ENCODE data around the gene TSTD2.

Gene TSTD2

DNA sequence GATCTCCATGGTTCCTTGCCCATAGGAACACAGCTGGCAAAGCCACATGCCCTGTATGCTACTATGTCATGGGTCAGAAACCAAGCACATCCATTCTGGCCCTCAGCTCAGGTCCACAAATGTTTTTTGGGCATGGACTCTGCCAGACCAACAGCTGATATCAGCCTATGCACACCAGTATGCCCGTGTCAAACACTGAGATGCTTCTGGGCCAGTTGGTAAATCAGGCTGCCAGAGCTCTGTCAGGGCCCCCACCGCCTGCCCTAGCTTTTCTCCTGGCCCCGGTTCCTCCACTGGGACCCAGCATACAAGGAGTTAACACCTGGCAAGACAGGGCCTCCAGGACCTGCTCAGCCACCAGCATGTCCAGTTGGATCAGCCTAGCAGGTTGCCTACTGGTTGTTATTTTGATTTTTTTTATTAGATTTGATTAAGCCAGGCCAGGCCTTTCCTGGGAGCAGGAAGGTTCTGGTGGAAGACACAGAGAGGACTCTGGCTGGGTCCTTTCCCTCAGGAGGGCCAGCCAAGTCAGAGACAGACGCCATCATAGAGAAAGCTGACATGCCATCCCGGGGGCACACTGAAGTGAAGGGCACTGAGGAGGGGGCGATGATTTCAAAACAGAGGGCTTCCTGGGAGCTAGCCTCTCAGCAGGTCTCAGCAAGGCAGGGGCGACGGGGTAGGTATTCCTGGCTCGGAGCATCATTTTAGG lies 65.8 kb downstream of the TSTD2 start:
- DNase-seq: no peak
- no peak overlapping the region for H3K4me3 ChIP-seq (ENCODE audit: low read length)
- no peaks in the 10 kb centered on the region for H3K27me3 ChIP-seq (replicated peaks; ENCODE audit: insufficient read depth, low read length)
- TF ChIP-seq, protein P1, sequence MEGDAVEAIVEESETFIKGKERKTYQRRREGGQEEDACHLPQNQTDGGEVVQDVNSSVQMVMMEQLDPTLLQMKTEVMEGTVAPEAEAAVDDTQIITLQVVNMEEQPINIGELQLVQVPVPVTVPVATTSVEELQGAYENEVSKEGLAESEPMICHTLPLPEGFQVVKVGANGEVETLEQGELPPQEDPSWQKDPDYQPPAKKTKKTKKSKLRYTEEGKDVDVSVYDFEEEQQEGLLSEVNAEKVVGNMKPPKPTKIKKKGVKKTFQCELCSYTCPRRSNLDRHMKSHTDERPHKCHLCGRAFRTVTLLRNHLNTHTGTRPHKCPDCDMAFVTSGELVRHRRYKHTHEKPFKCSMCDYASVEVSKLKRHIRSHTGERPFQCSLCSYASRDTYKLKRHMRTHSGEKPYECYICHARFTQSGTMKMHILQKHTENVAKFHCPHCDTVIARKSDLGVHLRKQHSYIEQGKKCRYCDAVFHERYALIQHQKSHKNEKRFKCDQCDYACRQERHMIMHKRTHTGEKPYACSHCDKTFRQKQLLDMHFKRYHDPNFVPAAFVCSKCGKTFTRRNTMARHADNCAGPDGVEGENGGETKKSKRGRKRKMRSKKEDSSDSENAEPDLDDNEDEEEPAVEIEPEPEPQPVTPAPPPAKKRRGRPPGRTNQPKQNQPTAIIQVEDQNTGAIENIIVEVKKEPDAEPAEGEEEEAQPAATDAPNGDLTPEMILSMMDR (IDR thresholded peaks at IDR 0.05; ENCODE audit: low read length): no peak
- no peak for TF ChIP-seq EZH2phosphoT487 (IDR thresholded peaks at IDR 0.05; ENCODE audit: low read length)
- no peak for TF ChIP-seq EZH2 (optimal IDR thresholded peaks at IDR 0.05; ENCODE audit: low read depth, low read length)
- no peak overlapping the region for H3K27ac ChIP-seq (ENCODE audit: low read length)
- H3K36me3 ChIP-seq (replicated peaks; ENCODE audit: insufficient read depth, low read length): no peaks in the 10 kb centered on the region
- no peaks in the 10 kb centered on the region for H4K20me1 ChIP-seq (ENCODE audit: insufficient read depth, low read length)
- H2AFZ ChIP-seq (ENCODE audit: low read length): no peak overlapping the region
- no peaks in the 10 kb centered on the region for H3K9me3 ChIP-seq (replicated peaks; ENCODE audit: insufficient read depth, low read length)
- no peak overlapping the region for H3K9ac ChIP-seq (ENCODE audit: low read length)
- H3K9me2 ChIP-seq (replicated peaks; ENCODE audit: insufficient read depth, low read length): no peaks in the 10 kb centered on the region
- no peak overlapping the region for H3K4me2 ChIP-seq (ENCODE audit: low read depth, low read length)
- H3K79me2 ChIP-seq (ENCODE audit: low read length): no peaks in the 10 kb centered on the region
- no peaks in the 10 kb centered on the region for H3F3A ChIP-seq (ENCODE audit: insufficient read depth, low read length)
- no peaks in the 10 kb centered on the region for H3K4me1 ChIP-seq (ENCODE audit: low read length)

DNA sequence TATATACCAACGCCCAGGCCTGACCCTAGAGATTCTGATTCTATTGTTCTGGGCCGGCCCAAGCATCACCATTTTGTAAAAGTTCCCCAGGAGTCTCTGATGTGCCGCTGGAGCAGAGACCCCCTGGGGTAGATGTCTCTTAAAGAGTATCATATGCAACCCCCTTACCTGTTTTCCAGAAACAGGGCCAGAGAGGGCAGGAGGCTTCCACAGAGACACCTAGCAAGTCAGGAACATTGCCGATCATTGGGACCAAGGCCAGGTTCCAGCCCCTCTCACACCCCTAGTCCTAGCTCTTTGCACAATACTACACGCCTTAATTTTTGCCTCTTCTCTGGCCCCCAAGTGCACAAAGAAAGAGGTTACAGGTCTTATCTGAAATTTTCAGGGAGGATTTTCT lies 67.9 kb downstream of the TSTD2 start:
- DNase-seq: no peak
- Histone ChIP-seq H3K9me2 (replicated peaks; ENCODE audit: insufficient read depth, low read length) (no peaks in the 10 kb centered on the region), H3K79me2 (ENCODE audit: low read length) (no peaks in the 10 kb centered on the region), H3K4me3 (ENCODE audit: low read length) (no peak overlapping the region), H3F3A (ENCODE audit: insufficient read depth, low read length) (no peaks in the 10 kb centered on the region), H3K9me3 (replicated peaks; ENCODE audit: insufficient read depth, low read length) (no peaks in the 10 kb centered on the region), H3K27me3 (replicated peaks; ENCODE audit: insufficient read depth, low read length) (no peaks in the 10 kb centered on the region), H3K9ac (ENCODE audit: low read length) (no peak overlapping the region), H3K36me3 (replicated peaks; ENCODE audit: insufficient read depth, low read length) (no peaks in the 10 kb centered on the region), H4K20me1 (ENCODE audit: insufficient read depth, low read length) (no peaks in the 10 kb centered on the region), H3K27ac (ENCODE audit: low read length) (no peak overlapping the region), H3K4me2 (ENCODE audit: low read depth, low read length) (no peak overlapping the region), H2AFZ (ENCODE audit: low read length) (no peak overlapping the region), H3K4me1 (ENCODE audit: low read length) (peaks cover 9% of the 10 kb centered on the region)
- TF ChIP-seq EZH2 (optimal IDR thresholded peaks at IDR 0.05; ENCODE audit: low read depth, low read length): no peak
- TF ChIP-seq, protein P1 (IDR thresholded peaks at IDR 0.05; ENCODE audit: low read length): no peak
- TF ChIP-seq EZH2phosphoT487 (IDR thresholded peaks at IDR 0.05; ENCODE audit: low read length): no peak

DNA sequence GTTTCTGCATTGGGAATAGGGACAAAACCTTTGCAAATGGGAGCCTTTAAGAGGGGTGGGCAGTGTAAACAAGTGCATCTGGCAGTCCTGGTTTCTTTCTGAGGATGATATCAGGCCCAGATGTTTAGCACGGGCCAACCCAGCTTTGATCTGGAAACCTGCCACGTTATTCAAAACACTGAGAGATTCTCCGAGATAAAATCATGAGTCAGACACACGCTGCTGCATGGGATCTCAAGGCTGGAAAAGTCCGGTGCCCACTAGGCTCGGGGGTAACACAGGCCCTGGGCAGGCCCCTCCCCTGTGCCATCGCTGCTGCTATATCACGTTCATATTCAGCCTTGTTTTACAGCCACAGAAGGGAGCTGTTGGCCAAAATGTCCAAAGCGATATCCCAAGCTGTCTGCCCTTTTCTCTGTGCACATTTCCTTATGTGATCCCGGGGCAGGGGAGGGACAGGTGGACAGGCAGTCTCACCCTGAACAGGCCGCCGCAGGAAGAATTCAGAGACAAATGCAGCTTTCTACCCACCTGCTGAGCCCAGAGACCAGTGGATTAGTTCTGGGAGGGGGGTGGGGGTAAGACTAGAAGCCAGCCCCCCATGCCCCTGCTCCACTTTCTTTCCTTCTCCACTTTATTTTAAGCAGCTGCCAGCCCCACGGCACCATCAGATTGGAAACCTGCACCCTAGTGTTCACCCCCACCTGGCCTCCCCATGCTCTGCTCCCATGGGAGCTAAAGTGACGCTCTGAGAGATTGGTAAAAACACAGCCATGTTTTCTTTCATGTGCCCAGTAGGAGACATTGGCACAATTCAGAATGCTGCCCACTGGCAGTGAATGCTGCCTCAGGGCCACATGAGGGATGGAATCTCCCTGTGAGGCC lies 68.6 kb downstream of the TSTD2 start:
- Histone ChIP-seq H3K9ac (ENCODE audit: low read length) (no peak overlapping the region), H3K27me3 (replicated peaks; ENCODE audit: insufficient read depth, low read length) (no peaks in the 10 kb centered on the region), H3K79me2 (ENCODE audit: low read length) (no peaks in the 10 kb centered on the region), H4K20me1 (ENCODE audit: insufficient read depth, low read length) (no peaks in the 10 kb centered on the region), H3K9me3 (replicated peaks; ENCODE audit: insufficient read depth, low read length) (no peaks in the 10 kb centered on the region), H3F3A (ENCODE audit: insufficient read depth, low read length) (no peaks in the 10 kb centered on the region), H3K36me3 (replicated peaks; ENCODE audit: insufficient read depth, low read length) (no peaks in the 10 kb centered on the region), H3K4me3 (ENCODE audit: low read length) (no peak overlapping the region), H3K9me2 (replicated peaks; ENCODE audit: insufficient read depth, low read length) (no peaks in the 10 kb centered on the region), H3K4me1 (ENCODE audit: low read length) (peaks cover 15% of the 10 kb centered on the region), H2AFZ (ENCODE audit: low read length) (no peak overlapping the region), H3K27ac (ENCODE audit: low read length) (no peak overlapping the region), H3K4me2 (ENCODE audit: low read depth, low read length) (no peak overlapping the region)
- DNase-seq: no peak
- TF ChIP-seq EZH2 (optimal IDR thresholded peaks at IDR 0.05; ENCODE audit: low read depth, low read length) (no peak), EZH2phosphoT487 (IDR thresholded peaks at IDR 0.05; ENCODE audit: low read length) (no peak)
- TF ChIP-seq, protein P1 (IDR thresholded peaks at IDR 0.05; ENCODE audit: low read length): no peak

Measured in MM.1S (cell line).